CD1c-positive myeloid dendritic cell (primary cell): ENCODE results near the gene C1orf232.
A peak's percentile ranks its signal among the peaks of the same experiment; 100 is the strongest.

Experiments
- DNase-seq: peaks from one replicate; pipeline ENCODE4 v3.0.0-alpha.2; 2016; ENCODE audit errors: extremely low spot score

Gene C1orf232

DNA sequence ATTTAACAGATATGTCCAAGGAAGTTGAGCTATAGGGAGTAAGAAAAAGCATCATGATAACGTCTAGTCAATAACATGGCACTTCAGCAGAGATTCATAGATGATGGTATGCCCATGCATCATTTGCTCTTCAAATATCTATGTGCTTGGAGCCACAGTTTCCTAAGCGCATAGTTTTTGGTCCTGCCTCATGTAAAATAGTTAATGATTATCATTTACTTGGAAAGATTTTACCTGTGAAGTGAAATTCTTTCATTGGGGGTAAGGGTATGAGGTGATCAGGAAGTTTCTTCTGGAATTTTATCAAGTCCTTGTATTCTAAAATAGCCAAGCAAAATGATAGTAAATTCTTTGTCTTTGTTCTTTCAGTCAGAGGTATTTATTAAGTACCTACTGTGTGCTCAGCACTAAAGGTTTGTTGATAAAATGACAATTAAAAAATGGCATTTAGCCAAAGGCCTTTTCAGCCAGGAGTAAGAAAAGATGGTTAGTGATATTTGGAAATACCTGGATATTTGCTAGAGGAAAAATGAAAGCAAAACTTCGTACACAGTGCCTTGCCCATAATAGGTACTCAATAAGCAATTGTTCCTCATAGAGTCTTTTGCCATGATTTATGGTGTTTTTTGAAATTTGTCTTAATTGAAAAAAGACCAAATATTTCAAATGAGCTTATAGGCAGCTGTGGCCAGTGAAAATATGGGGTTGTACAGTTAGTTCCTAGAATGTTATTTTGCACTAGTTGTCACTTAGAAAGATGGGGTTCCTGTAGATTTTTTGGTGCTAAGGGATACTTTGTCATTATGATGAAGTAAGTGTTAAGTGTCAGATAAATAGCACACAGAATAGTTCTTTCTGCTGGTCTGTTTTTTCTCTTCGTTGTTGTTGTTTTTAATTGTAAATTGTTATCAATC lies 44.1 kb downstream of the C1orf232 start:
- DNase-seq = no peak

GRCh38 chr1:26122988-26123973 lies 45.5 kb downstream of the C1orf232 start:
- DNase-seq = peak; percentile 36

GRCh38 chr1:26121854-26122773 lies 46.6 kb downstream of the C1orf232 start:
- peak; percentile 84 for DNase-seq

DNA sequence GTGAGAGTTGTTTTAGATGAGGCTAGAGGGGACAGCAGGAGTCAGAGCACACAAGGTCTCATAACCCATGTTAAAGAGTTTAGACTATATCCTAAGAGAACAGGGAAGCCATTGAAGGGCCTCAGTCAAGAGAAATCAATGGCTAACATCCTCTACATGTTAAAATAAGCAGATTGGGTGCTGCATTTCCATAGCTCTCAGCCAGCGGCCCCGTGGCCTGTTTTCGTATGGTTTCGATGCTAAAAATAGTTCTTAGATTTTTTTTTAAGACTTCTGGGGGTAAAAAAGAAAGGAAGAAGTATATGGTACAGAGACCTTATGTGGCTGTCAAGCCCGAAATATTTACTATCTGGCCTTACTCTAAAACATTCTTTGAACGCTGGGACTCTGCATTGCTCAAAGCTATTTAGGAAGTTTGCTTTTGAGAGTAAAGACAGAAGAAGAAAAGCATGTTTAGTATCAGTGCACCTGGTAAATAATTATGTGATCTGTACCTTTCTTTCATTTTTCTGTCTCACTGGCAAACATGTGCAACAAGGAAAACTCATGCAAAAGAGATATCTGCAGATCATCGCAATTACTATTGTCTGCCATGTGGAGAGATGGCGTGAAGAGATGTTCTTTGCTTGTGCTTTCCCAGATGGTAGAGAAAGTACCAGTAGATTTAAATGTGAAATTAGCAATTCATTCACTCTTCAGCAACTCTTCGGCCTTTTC lies 48.7 kb downstream of the C1orf232 start:
- DNase-seq = no peak

- no peak for DNase-seq
These were observed 54.4 kb downstream of the C1orf232 start for GRCh38 chr1:26114165-26114927.
